Measurements from ENCODE around the gene PROCR. TPM values are rescaled to one million over a fixed set of nuclear protein-coding genes. Genes with fewer than 3 reads are reported as not detected.
"Not testable (repeated sequence)": the region's sequence is repeated elsewhere in the genome, so short reads cannot be mapped to it uniquely, and the experiment has no call there.

Gene PROCR
- total and polyA plus RNA-seq, 4 donors, result 3.7 to 7.6 (median 6.0) TPM

DNA sequence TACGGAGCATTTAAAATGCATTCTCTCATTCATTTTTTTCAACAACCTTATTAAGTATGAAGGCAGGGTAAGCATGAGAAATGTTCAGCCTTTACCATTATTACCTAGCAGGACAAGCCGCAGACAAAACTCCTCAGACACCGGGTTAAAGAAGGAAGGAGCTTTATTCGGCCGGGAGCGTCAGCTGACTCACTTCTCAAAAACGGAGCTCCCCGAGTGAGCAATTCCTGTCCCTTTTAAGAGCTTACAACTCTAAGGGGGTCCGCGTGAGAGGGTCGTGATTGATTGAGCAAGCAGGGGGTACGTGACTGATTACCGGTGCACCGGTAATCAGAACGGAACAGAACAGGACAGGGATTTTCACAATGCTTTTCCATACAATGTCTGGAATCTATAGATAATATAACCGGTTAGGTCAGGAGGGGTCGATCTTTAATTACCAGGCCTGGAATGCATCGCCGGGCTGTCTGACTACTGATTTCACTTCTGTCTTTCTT is 24.2 kb upstream of the PROCR start:
- peak overlapping the region; percentile 61 to 95 for H3K27ac ChIP-seq (ENCODE audit: low read depth in 1 of 2, low read length in 2 of 2)
- H3K4me3 ChIP-seq (ENCODE audit: low read depth in 1 of 3, low read length in 3 of 3), result peak overlapping the region; percentile 59 to 100 (median 87)
- not testable (repeated sequence) for H3K36me3 ChIP-seq (ENCODE audit: control insufficient read depth in 4 of 4, insufficient read depth in 3 of 4, low read depth in 1 of 4, low read length in 3 of 4); H3K27me3 ChIP-seq (ENCODE audit: control insufficient read depth in 4 of 4, insufficient read depth in 4 of 4, low read length in 3 of 4); H3K9me3 ChIP-seq (ENCODE audit: control insufficient read depth in 4 of 4, low read length in 3 of 4); DNase-seq (ENCODE audit: low spot score)
- H3K4me1 ChIP-seq (ENCODE audit: control insufficient read depth in 4 of 4, insufficient read depth in 4 of 4, low read length in 3 of 4), result peaks cover 2 to 28% (median 23%) of the 10 kb centered on the region in 4 donors
- WGBS, result 4% methylated on average over 19 of the region's 19 CpGs
- H3K9ac ChIP-seq (ENCODE audit: low read depth in 1 of 2, low read length in 2 of 2), result peak overlapping the region; percentile 31 to 97
- TF ChIP-seq JUND (IDR thresholded peaks at IDR 0.05), result peak in 1 of 2 donors; percentile 5

DNA sequence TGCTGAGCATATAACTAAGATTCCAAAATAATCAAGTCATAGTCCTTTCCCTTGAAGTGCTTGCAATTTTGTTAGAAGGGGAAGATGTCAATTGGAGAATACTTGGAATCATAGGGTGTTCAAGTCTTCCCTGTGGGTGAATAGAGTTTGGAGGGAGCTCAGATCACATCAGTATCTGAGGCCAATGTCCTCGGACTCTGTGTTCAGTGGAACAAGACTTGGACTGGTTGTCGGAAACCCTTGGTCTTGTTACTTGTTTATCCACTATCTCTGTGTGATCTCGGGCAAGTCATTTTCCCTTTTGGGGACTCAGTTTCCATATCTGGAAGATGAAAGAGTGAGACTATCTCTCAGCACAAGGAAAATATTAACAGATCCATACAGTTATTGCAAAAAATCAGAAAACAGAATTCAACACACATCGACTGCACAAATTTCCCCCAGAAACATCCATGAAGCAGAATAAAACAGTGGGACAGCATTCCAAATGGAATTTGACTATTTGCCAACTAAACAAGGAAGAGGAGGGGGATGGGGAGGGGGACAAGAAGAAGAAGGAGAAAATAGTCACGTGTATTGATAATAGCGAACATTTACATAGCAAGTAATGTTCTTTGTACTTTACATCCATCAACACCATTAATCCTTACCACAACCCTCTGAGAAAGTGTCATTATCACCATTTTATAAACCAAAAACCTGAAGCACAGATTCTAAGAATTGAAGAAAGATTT is 20.9 kb upstream of the PROCR start:
- peaks cover 2 to 17% (median 14%) of the 10 kb centered on the region in 4 donors for H3K4me1 ChIP-seq (ENCODE audit: control insufficient read depth in 4 of 4, insufficient read depth in 4 of 4, low read length in 3 of 4)
- no peak for DNase-seq (ENCODE audit: low spot score)

DNA sequence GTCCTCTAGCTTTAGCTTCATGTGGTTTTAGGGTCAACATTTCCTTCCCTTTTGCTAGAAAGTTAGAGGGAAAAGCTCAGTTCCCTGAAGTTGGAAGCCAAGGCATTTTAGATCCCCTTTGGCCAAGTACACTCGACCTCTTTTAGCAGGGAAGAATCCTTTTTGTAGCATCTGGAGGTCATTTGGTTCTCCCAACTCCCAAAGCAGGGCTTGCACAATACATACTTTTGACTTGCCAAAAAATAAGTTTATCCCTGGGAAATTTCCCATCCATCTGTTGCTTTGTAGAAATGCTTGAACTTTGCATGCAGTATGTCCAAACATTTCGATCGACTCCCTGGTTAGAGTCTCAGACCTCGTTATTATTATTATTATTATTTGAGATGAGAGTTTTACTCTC is 20.1 kb upstream of the PROCR start:
- peak overlapping the region in 1 of 2 donors; percentile 25 for H3K27ac ChIP-seq (ENCODE audit: low read depth in 1 of 2, low read length in 2 of 2)
- no peak for DNase-seq (ENCODE audit: low spot score)
- TF ChIP-seq FOXA2 (IDR thresholded peaks at IDR 0.05) (no peak), GABPA (IDR thresholded peaks at IDR 0.05 in 1 of 2, conservative IDR thresholded peaks at IDR 0.05 in 1 of 2) (peak in 1 of 2 donors; percentile 15), JUND (IDR thresholded peaks at IDR 0.05) (no peak), RXRA (IDR thresholded peaks at IDR 0.05) (peak; percentile 55 to 58), EGR1 (IDR thresholded peaks at IDR 0.05; ENCODE audit: low read depth in 2 of 2) (no peak), RAD21 (IDR thresholded peaks at IDR 0.05) (peak; percentile 20 to 27), YY1 (IDR thresholded peaks at IDR 0.05) (no peak), NR2F2 (IDR thresholded peaks at IDR 0.05) (peak; percentile 94), FOXA1 (IDR thresholded peaks at IDR 0.05) (no peak)
- TF ChIP-seq, protein P1, sequence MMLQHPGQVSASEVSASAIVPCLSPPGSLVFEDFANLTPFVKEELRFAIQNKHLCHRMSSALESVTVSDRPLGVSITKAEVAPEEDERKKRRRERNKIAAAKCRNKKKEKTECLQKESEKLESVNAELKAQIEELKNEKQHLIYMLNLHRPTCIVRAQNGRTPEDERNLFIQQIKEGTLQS (IDR thresholded peaks at IDR 0.05), result no peak
- TF ChIP-seq, protein P2, sequence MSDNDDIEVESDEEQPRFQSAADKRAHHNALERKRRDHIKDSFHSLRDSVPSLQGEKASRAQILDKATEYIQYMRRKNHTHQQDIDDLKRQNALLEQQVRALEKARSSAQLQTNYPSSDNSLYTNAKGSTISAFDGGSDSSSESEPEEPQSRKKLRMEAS (IDR thresholded peaks at IDR 0.05), result no peak
- TF ChIP-seq, protein P3, sequence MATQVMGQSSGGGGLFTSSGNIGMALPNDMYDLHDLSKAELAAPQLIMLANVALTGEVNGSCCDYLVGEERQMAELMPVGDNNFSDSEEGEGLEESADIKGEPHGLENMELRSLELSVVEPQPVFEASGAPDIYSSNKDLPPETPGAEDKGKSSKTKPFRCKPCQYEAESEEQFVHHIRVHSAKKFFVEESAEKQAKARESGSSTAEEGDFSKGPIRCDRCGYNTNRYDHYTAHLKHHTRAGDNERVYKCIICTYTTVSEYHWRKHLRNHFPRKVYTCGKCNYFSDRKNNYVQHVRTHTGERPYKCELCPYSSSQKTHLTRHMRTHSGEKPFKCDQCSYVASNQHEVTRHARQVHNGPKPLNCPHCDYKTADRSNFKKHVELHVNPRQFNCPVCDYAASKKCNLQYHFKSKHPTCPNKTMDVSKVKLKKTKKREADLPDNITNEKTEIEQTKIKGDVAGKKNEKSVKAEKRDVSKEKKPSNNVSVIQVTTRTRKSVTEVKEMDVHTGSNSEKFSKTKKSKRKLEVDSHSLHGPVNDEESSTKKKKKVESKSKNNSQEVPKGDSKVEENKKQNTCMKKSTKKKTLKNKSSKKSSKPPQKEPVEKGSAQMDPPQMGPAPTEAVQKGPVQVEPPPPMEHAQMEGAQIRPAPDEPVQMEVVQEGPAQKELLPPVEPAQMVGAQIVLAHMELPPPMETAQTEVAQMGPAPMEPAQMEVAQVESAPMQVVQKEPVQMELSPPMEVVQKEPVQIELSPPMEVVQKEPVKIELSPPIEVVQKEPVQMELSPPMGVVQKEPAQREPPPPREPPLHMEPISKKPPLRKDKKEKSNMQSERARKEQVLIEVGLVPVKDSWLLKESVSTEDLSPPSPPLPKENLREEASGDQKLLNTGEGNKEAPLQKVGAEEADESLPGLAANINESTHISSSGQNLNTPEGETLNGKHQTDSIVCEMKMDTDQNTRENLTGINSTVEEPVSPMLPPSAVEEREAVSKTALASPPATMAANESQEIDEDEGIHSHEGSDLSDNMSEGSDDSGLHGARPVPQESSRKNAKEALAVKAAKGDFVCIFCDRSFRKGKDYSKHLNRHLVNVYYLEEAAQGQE (IDR thresholded peaks at IDR 0.05), result no peak

More for the DNA sequence above, 20.9 kb upstream of the PROCR start:
- H3K27ac ChIP-seq (ENCODE audit: low read depth in 1 of 2, low read length in 2 of 2), result no peak overlapping the region
- 85% methylated on average over 6 of the region's 6 CpGs for WGBS
- no peak for TF ChIP-seq NR2F2 (IDR thresholded peaks at IDR 0.05)
- TF ChIP-seq HNF4G (IDR thresholded peaks at IDR 0.05), result no peak
- no peak for TF ChIP-seq RXRA (IDR thresholded peaks at IDR 0.05)
- no peak for TF ChIP-seq YY1 (IDR thresholded peaks at IDR 0.05)
- no peak for TF ChIP-seq FOXA2 (IDR thresholded peaks at IDR 0.05)
- no peak for TF ChIP-seq JUND (IDR thresholded peaks at IDR 0.05)
- TF ChIP-seq TAF1 (conservative IDR thresholded peaks at IDR 0.05), result no peak
- TF ChIP-seq, protein P4, sequence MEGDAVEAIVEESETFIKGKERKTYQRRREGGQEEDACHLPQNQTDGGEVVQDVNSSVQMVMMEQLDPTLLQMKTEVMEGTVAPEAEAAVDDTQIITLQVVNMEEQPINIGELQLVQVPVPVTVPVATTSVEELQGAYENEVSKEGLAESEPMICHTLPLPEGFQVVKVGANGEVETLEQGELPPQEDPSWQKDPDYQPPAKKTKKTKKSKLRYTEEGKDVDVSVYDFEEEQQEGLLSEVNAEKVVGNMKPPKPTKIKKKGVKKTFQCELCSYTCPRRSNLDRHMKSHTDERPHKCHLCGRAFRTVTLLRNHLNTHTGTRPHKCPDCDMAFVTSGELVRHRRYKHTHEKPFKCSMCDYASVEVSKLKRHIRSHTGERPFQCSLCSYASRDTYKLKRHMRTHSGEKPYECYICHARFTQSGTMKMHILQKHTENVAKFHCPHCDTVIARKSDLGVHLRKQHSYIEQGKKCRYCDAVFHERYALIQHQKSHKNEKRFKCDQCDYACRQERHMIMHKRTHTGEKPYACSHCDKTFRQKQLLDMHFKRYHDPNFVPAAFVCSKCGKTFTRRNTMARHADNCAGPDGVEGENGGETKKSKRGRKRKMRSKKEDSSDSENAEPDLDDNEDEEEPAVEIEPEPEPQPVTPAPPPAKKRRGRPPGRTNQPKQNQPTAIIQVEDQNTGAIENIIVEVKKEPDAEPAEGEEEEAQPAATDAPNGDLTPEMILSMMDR (IDR thresholded peaks at IDR 0.05; ENCODE audit: low read depth, low read length, missing input control), result no peak
- no peak for TF ChIP-seq RAD21 (IDR thresholded peaks at IDR 0.05)
- TF ChIP-seq, protein P2 (IDR thresholded peaks at IDR 0.05), result no peak
- TF ChIP-seq EGR1 (IDR thresholded peaks at IDR 0.05; ENCODE audit: low read depth in 2 of 2), result no peak
- no peak for TF ChIP-seq FOXA1 (IDR thresholded peaks at IDR 0.05)
- no peak for TF ChIP-seq GABPA (IDR thresholded peaks at IDR 0.05 in 1 of 2, conservative IDR thresholded peaks at IDR 0.05 in 1 of 2)
- TF ChIP-seq, protein P1 (IDR thresholded peaks at IDR 0.05), result no peak
- no peaks in the 10 kb centered on the region for H3K27me3 ChIP-seq (ENCODE audit: control insufficient read depth in 4 of 4, insufficient read depth in 4 of 4, low read length in 3 of 4)
- no peaks in the 10 kb centered on the region for H3K36me3 ChIP-seq (ENCODE audit: control insufficient read depth in 4 of 4, insufficient read depth in 3 of 4, low read depth in 1 of 4, low read length in 3 of 4)
- no peaks in the 10 kb centered on the region for H3K9me3 ChIP-seq (ENCODE audit: control insufficient read depth in 4 of 4, low read length in 3 of 4)
- H3K9ac ChIP-seq (ENCODE audit: low read depth in 1 of 2, low read length in 2 of 2), result no peak overlapping the region
- H3K4me3 ChIP-seq (ENCODE audit: low read depth in 1 of 3, low read length in 3 of 3), result no peak overlapping the region

More for the DNA sequence above, 20.1 kb upstream of the PROCR start:
- H3K4me1 ChIP-seq (ENCODE audit: control insufficient read depth in 4 of 4, insufficient read depth in 4 of 4, low read length in 3 of 4), result peaks cover 2 to 10% (median 9%) of the 10 kb centered on the region in 4 donors
- H3K36me3 ChIP-seq (ENCODE audit: control insufficient read depth in 4 of 4, insufficient read depth in 3 of 4, low read depth in 1 of 4, low read length in 3 of 4), result no peaks in the 10 kb centered on the region
- no peak overlapping the region for H3K4me3 ChIP-seq (ENCODE audit: low read depth in 1 of 3, low read length in 3 of 3)
- H3K9me3 ChIP-seq (ENCODE audit: control insufficient read depth in 4 of 4, low read length in 3 of 4), result no peaks in the 10 kb centered on the region
- WGBS, result 37% methylated on average over 4 of the region's 4 CpGs
- H3K27me3 ChIP-seq (ENCODE audit: control insufficient read depth in 4 of 4, insufficient read depth in 4 of 4, low read length in 3 of 4), result no peaks in the 10 kb centered on the region
- H3K9ac ChIP-seq (ENCODE audit: low read depth in 1 of 2, low read length in 2 of 2), result no peak overlapping the region

Data from liver (tissue), 9 donors.